Globus pallidus (tissue), 1 donor: ENCODE measurements around the gene LRTM2.

Experiments used
- DNase-seq: peaks from one replicate; pipeline ENCODE4 v3.0.0-alpha.2; 2015; ENCODE audit warnings: low spot score

The LRTM2 gene

GRCh38 chr12:1842905-1843640, 22.7 kb downstream of the LRTM2 start:
- no peak for DNase-seq

DNA sequence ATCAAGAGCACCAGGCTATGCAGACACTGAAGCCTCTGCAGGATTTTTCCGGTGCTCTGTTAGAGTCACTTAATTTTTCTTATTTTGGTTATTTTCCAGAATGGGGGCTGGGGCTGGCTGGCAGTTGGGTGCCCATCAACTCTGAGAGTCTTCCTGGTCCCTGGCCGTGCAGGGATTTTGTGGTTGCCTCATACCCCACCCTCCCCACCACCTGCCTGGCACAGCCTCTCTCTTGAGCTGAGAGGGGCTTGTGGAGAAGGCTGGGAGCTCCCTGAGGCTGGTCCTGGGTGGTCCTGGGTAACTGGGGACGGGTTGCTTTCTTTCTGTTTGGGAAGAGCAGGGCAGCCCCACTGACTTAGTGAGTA, 23.3 kb downstream of the LRTM2 start:
- DNase-seq: no peak

GRCh38 chr12:1844223-1844622, 23.9 kb downstream of the LRTM2 start:
- no peak for DNase-seq

GRCh38 chr12:1844661-1845409, 24.5 kb downstream of the LRTM2 start:
- DNase-seq: no peak

DNA sequence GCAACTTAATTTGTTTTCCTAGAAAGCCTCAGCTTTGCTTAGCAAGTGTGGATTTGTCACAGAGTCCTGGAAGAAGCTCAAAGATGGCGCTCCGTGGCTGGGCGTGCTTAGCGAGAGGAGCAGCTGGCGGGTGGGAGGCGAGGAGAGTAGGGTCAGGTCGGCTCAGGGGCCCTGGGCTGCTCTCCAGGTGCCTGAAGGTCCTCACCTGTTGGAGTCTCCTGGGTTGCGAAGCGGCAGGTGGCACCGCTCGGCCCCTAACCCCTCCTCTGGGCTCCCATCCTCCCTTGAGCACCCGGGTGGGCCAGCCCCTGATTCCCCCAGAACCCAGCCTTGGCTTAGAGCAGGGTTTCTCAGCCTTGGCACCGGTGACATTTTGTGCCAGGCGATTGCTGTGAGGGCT, 25.1 kb downstream of the LRTM2 start:
- DNase-seq: no peak

- DNase-seq: no peak
Measured at GRCh38 chr12:1845886-1846285, 25.5 kb downstream of the LRTM2 start.

GRCh38 chr12:1846421-1847405, 26.3 kb downstream of the LRTM2 start:
- DNase-seq: no peak

DNA sequence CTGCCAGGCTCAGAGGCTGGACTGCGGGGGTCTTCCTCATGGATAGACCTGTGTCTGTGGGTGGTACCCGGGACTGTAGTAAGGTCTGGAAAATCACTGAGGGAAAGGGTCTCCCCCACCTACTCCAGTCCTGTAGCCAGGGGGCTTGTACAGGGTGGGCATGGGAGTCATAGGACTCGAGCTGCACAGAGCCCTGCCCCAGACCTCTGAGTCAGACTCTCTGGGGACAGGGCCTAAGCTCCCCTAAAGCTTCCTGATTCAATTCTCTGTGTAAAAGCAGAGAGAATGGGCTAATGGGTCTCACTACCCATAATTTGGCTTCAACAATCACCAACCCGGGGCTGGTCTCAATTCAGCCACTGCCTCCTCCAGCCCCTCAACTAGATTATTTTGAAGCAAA, 27.0 kb downstream of the LRTM2 start:
- DNase-seq: no peak

DNA sequence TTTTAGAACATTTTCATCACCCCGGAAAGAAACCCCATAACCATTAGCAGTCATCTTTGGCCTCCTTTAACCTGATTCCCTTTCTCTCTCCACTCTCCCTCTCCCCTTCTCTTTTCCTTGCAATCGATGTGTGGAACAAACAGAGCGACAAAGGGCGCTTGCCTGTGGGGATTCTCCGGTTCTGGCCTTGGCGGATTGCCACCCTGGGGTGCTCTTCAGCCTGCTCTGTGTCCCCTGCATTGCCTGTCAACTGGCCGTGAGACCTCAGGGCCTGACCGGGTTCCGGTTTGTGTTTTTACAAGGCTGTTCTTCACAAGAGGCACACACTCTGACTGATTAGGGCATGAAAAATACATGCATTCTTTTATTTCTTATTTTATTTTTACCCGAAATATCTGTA, 27.8 kb downstream of the LRTM2 start:
- no peak for DNase-seq

DNA sequence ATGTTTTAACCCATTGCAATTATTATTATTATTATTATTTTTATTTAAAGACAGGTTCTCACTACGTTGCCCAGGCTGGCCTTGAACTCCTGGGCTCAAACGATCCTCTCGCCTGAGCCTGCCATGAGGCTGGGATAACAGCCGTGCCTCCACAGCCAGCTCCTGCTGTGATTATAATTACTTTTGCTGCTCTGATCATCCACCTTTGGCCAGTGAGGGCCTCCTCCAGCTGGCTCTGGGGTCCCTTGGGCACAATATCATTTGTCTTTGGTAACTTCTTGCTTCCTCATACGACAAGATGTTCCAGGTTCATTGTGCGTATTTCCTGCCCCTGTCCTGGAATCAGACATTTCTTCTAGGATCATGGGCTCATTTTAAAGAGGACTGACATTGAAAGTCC, 28.4 kb downstream of the LRTM2 start:
- DNase-seq: no peak

DNA sequence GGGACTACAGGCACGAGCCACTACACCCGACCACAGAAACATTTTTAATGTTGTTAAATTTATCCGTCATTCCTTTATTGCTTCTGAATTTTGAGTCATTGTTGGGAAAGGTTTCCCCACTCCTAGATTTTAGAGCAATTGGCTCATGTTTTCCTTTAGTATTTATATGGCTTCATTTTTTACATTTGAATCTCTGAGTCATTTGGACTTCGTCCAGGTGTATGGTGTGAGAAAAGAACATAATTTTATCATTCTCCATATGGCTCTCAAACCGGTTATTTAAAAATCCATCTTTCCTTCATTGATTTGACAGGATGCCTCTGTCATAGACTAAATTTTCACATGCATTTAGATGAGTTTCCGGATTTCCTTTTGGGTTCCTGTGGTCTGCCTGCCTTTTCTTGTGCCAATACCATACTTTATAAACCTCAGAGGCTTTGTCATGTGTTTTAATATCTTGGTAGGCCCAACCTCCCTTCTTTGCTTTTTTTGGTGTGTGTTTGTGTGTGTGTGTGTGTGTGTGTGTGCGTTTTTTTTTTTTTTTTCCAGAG, 30.9 kb downstream of the LRTM2 start:
- no peak for DNase-seq

DNA sequence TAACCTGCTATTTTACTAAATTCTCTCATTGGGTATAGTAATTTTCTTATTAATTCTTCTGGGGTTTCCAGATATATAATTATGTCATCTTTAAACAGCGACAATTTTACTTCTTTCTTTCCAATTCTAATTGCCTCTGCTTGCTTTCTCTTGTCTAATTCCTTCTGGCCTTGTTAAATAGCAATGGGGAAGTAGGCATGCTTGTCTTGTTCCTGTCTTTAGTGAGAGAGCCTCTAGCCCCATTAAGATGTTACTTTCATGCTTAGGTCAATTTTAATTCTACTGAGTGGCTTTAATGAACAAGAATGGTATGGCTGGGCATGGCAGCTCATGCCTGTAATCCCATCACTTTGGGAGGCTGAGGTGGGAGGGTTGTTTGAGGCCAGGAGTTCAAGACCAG, 31.7 kb downstream of the LRTM2 start:
- no peak for DNase-seq

GRCh38 chr12:1853716-1854115, 33.4 kb downstream of the LRTM2 start:
- no peak for DNase-seq

GRCh38 chr12:1855241-1855640, 34.9 kb downstream of the LRTM2 start:
- no peak for DNase-seq

GRCh38 chr12:1857086-1857485, 36.7 kb downstream of the LRTM2 start:
- DNase-seq: no peak

- DNase-seq: no peak
Measured at GRCh38 chr12:1857821-1858220, 37.5 kb downstream of the LRTM2 start.

- DNase-seq: no peak
Measured at GRCh38 chr12:1858456-1858855, 38.1 kb downstream of the LRTM2 start.

DNA sequence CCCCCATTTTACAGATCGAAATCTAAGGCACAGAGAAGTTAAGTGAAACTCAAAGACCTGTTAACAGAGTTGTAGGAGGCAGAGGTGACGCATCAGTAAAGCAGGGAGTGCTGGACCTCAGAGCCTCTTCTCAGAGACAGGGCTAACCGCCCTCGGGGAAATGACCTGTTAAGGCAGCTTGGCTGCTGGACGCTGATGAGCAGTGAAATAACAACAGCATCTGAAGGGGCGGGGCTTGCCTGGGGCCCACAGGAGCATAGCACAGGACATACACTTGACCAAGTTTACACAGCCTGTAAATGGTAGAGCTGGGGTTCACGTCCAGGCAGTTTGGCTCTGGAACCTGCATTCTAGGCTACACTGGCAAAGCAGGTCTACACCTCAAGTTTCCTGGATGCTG, 39.3 kb downstream of the LRTM2 start:
- no peak for DNase-seq

DNA sequence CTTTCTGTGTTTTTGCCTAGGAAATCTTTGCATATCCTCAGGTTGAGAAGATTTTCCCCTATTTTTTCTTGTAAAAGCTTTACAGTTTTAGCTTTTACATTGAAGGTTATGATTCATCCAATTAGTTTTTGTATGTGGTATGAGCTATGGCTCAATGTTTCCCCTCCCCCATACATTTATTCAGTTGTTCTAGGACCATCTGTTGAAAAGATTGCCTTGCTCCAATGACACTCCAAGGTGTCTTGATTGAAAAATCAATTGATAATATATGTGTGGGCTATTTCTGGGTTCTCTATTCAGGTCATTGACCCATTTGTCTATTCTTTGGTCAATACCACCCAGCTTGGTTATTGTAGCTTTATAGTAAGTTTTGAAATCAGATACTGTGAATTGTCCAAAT, 42.6 kb downstream of the LRTM2 start:
- no peak for DNase-seq

DNA sequence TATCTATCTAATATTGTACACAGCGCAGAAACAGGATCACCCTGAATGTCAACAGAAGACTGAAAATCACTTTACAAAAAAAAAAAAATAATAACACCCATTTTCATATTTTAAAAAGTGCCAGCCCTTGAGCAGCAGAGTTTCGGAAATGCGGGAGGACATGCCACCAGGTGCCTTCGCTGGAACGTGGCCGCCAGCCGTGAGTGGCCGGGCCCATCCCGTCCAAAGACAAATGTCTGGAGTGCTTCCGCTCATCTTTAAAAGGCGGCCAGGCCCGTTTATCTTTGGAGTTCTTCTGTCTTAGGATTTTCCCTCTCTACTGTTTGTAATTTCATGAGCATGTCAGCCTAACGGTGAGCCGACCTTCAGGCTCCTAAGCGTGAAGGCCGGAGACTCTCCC, 43.5 kb downstream of the LRTM2 start:
- DNase-seq: no peak

DNA sequence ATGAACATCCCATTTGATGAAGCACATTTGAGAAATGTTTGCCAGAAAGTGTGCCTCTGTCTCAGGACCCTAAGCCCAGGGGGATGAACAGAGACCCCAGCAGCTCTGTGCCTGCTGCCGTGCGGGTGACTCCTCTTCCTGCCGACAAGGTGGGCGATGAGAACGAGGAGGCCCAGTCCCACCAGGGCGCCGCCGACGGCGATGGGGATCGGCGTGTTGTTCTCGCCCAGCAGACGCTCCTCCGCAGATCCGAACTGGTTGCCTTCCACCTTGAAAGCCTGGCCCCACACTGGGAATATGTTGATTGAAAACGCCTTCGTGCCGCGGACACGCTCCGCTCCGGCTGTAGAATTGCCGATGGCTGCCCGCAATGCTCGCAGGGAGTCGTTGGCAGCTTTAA, 44.1 kb downstream of the LRTM2 start:
- no peak for DNase-seq

DNA sequence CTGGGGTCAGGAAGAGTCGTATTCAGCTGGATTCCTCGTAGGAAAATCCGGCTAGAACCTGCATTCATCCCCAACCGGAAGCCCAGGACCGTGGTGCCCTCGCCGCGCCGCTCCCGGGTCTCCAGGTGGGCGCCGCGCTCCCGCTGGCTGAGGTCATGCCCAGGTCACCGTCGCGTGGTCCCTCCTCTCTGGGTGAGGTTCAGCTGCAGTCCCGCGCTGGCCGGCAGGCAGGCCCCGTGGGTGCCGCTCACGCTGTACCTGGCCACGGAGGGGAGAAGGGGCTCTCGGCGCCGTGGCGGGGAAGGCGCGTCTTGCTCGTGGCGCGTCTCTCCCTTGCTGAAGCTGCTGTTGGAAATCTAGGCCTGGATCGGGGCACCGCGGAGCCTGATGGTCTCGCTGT, 44.5 kb downstream of the LRTM2 start:
- no peak for DNase-seq
